Measurements from ENCODE around the gene TSN.
"Not testable (repeated sequence)": the region's sequence is repeated elsewhere in the genome, so short reads cannot be mapped to it uniquely, and the experiment has no call there.

Gene TSN

GRCh38 chr2:121803503-121803902 is 48.1 kb downstream of the TSN start:
- DNase-seq = no peak

- DNase-seq = no peak
These were observed 48.9 kb downstream of the TSN start for GRCh38 chr2:121804340-121804739.

- no peak for DNase-seq
These were observed 49.7 kb downstream of the TSN start for GRCh38 chr2:121804997-121805765.

GRCh38 chr2:121805766-121806143 is 50.3 kb downstream of the TSN start:
- DNase-seq = no peak

- not testable (repeated sequence) for DNase-seq
These were observed 52.3 kb downstream of the TSN start for GRCh38 chr2:121807771-121808170.

GRCh38 chr2:121809607-121810006 is 54.2 kb downstream of the TSN start:
- DNase-seq = no peak

GRCh38 chr2:121810959-121811853 is 55.8 kb downstream of the TSN start:
- DNase-seq = no peak

DNA sequence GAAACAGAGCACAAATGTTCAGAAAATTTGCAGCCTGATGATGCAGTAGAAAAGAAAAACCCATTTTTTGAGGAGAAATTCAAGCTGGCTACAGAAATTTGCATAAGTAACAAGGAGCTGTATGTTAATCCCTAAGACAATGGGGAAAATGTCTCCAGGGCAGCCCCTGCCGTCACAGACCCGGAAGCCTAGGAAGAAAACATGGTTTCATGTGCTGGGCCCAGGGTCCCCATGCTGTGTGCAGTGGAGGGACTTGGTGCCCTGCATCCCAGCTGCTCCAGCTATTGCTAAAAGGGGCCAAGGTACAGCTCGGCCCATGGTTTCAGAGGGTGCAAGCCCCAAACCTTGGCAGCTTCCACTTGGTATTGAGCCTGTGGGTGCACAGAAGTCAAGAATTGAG is 57.6 kb downstream of the TSN start:
- DNase-seq = not testable (repeated sequence)

GRCh38 chr2:121815216-121815615 is 59.8 kb downstream of the TSN start:
- no peak for DNase-seq

DNA sequence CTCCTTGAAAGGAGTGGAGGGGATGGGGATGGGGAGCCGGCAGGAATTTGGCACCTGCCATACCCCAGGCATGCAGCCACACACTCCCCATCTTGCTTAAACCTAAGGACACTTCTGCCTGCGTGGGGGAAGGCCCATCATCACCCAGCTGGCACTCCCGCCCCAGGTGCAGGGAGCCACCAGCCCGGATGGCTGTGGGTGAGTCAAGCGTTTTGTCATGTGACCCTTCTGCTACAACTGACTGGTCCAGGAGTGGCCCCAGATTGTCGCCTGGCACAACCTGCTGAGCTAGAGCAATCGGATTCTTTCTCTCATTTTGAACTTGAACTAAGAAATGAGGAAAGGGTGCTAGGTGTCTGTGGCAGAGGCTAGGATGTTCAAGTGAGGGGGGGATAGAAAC is 61.3 kb downstream of the TSN start:
- no peak for DNase-seq

- DNase-seq = not testable (repeated sequence)
These were observed 61.9 kb downstream of the TSN start for GRCh38 chr2:121817304-121817703.

Data from CD4-positive, alpha-beta T cell treated with Interleukin-15 for 1 hour (primary cell).